Measurements from ENCODE around the gene NR2C2AP. TPM values are rescaled to one million over a fixed set of nuclear protein-coding genes. Genes with fewer than 3 reads are reported as not detected.

NR2C2AP gene
- total and polyA plus RNA-seq, 2 of the 13 experiments (the other 11 are each of a cell fraction or from before 2014, with no cell fraction given): 12.2 to 26.8 TPM

DNA sequence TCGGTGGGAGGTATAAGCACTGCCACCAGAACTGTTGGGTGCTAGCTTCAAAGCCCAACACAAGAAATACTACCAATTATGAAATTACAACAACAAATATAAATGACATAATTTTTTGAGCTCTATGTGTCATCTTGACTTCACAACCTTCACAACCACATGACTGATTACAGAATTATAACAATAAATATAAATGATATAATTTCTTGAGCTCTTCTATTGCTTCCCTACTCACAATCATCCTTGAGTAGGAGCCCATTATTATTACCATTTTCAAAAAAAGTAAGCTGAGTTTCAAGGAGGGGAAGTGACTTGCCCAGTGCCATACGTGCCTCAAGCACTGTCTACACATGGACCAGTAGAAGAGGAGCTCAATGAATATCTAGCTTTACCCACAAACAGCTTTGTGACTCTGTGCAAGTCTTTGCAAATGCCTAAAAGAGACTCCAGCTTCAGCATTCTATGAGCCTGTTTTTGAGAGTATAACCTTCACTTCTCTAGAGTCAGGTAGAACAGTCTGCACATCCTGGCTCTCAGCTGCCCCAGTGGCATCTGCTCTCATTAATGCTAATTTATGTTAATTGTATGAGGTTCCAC lies 31.1 kb upstream of the NR2C2AP start:
- no peak overlapping the region for H3K4me3 ChIP-seq (replicated peaks in 1 of 3; ENCODE audit: insufficient read depth in 1 of 3, low read depth in 2 of 3, low read length in 3 of 3)
- DNase-seq (ENCODE audit: low spot score) (no peak), ATAC-seq (no peak), FAIRE-seq (no peak)
- no peaks in the 10 kb centered on the region for H3K79me2 ChIP-seq (ENCODE audit: insufficient read depth, low read length)
- in situ Hi-C loops (cut with HindIII; ENCODE audit: extremely low pct_ligation_motif_present, low pct_unique_long_range_greater_than_20kb) (no loop called here), intact Hi-C loops (cut with micrococcal nuclease; ENCODE audit: unreplicated experiment) (no loop called here)
- no peaks in the 10 kb centered on the region for H4K20me1 ChIP-seq (ENCODE audit: insufficient read depth, low read length)
- TF ChIP-seq DMTF1 (CRISPR knock-in tag; IDR thresholded peaks at IDR 0.05) (no peak), ZNF354B (CRISPR knock-in tag; IDR thresholded peaks at IDR 0.05) (peak; percentile 90; the same call in 1 of the 2 replicates), SRSF9 (IDR thresholded peaks at IDR 0.05; ENCODE audit: borderline replicate concordance, insufficient read depth, low read depth, low read length, poor library complexity, severe bottlenecking) (no peak), ZNF264 (CRISPR knock-in tag; IDR thresholded peaks at IDR 0.05) (no peak), ZNF549 (CRISPR knock-in tag; IDR thresholded peaks at IDR 0.05) (no peak), ZNF138 (CRISPR knock-in tag; IDR thresholded peaks at IDR 0.05; ENCODE audit: low read depth) (no peak)
- TF ChIP-seq, protein P1, sequence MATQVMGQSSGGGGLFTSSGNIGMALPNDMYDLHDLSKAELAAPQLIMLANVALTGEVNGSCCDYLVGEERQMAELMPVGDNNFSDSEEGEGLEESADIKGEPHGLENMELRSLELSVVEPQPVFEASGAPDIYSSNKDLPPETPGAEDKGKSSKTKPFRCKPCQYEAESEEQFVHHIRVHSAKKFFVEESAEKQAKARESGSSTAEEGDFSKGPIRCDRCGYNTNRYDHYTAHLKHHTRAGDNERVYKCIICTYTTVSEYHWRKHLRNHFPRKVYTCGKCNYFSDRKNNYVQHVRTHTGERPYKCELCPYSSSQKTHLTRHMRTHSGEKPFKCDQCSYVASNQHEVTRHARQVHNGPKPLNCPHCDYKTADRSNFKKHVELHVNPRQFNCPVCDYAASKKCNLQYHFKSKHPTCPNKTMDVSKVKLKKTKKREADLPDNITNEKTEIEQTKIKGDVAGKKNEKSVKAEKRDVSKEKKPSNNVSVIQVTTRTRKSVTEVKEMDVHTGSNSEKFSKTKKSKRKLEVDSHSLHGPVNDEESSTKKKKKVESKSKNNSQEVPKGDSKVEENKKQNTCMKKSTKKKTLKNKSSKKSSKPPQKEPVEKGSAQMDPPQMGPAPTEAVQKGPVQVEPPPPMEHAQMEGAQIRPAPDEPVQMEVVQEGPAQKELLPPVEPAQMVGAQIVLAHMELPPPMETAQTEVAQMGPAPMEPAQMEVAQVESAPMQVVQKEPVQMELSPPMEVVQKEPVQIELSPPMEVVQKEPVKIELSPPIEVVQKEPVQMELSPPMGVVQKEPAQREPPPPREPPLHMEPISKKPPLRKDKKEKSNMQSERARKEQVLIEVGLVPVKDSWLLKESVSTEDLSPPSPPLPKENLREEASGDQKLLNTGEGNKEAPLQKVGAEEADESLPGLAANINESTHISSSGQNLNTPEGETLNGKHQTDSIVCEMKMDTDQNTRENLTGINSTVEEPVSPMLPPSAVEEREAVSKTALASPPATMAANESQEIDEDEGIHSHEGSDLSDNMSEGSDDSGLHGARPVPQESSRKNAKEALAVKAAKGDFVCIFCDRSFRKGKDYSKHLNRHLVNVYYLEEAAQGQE (IDR thresholded peaks at IDR 0.05; ENCODE audit: borderline replicate concordance in 1 of 2, low read depth in 1 of 2, low read length in 2 of 2): no peak
- TF ChIP-seq, protein P2, sequence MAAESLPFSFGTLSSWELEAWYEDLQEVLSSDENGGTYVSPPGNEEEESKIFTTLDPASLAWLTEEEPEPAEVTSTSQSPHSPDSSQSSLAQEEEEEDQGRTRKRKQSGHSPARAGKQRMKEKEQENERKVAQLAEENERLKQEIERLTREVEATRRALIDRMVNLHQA (CRISPR knock-in tag; IDR thresholded peaks at IDR 0.05): no peak
- no peak overlapping the region for H2AFZ ChIP-seq (ENCODE audit: low read length)
- no peak overlapping the region for H3K4me2 ChIP-seq (ENCODE audit: low read depth, low read length)
- no peak overlapping the region for H3K9ac ChIP-seq (ENCODE audit: insufficient read depth, low read depth, low read length)
- no peaks in the 10 kb centered on the region for H3K4me1 ChIP-seq (ENCODE audit: insufficient read depth, low read length)
- POLR2A ChIA-PET: no interaction called here
- CTCF ChIA-PET (ENCODE audit: low intra/inter-chr PET ratio, low total read pairs): no interaction called here
- no peak overlapping the region for H3K27ac ChIP-seq (ENCODE audit: extremely low read length, insufficient read depth, low read length)
- no TSS peak for BruUV-seq (replicated peaks)
- no peaks in the 10 kb centered on the region for H3K36me3 ChIP-seq (replicated peaks in 1 of 2; ENCODE audit: control insufficient read depth in 1 of 2, insufficient read depth in 2 of 2, low read length in 2 of 2)
- H3K9me3 ChIP-seq (ENCODE audit: low read length): peaks cover 11% of the 10 kb centered on the region; the same call in 1 of the 2 replicates
- H3K27me3 ChIP-seq (ENCODE audit: control insufficient read depth in 1 of 2, insufficient read depth in 2 of 2, low read length in 2 of 2): peaks cover 0 to 10% of the 10 kb centered on the region in 2 experiments; a peak in 3 of 5 replicates
- 3% methylated on average over 2 of the region's 2 CpGs for WGBS (ENCODE audit: low lambda C conversion rate)

Data from HepG2 (cell line).